SIG-M5 treated with dmso at 0.1 percent for 504 hours (cell line): ENCODE measurements around the gene TBC1D17.
"Not testable (repeated sequence)": the region's sequence is repeated elsewhere in the genome, so short reads cannot be mapped to it uniquely, and the experiment has no call there.

Source experiments
- DNase-seq: peaks from one replicate; lab custom pipeline; 2025; ENCODE audit not compliant: unreplicated experiment; lab: John Stamatoyannopoulos, UW

Gene TBC1D17

GRCh38 chr19:49916839-49917733 lies 39.6 kb downstream of the TBC1D17 start:
- no peak for DNase-seq

GRCh38 chr19:49918089-49918488 lies 40.6 kb downstream of the TBC1D17 start:
- DNase-seq = no peak

GRCh38 chr19:49920624-49921363 lies 43.3 kb downstream of the TBC1D17 start:
- no peak for DNase-seq

GRCh38 chr19:49921871-49922795 lies 44.6 kb downstream of the TBC1D17 start:
- DNase-seq = peak; percentile 28

- peak; percentile 32 for DNase-seq
These were observed 45.8 kb downstream of the TBC1D17 start for GRCh38 chr19:49923055-49924003.

- no peak for DNase-seq
These were observed 46.7 kb downstream of the TBC1D17 start for GRCh38 chr19:49924004-49924880.

- not testable (repeated sequence) for DNase-seq
These were observed 47.3 kb downstream of the TBC1D17 start for GRCh38 chr19:49924881-49925210.

- no peak for DNase-seq
These were observed 48.0 kb downstream of the TBC1D17 start for GRCh38 chr19:49925486-49925885.

- no peak for DNase-seq
These were observed 49.0 kb downstream of the TBC1D17 start for GRCh38 chr19:49926515-49926914.

GRCh38 chr19:49927526-49928264 lies 50.2 kb downstream of the TBC1D17 start:
- DNase-seq = no peak

GRCh38 chr19:49929121-49929610 lies 51.7 kb downstream of the TBC1D17 start, which contains the start of the genes ATF5 and NUP62:
ATF5 (plus strand) TSS chr19:49929205; CDS start chr19:49930851, 1,646 bp downstream.
NUP62 (minus strand) TSS chr19:49929504; CDS start chr19:49909807, 19,697 bp downstream.
- DNase-seq = peak; percentile 81

GRCh38 chr19:49929611-49930482 lies 52.3 kb downstream of the TBC1D17 start:
- peak; percentile 93 for DNase-seq

GRCh38 chr19:49930483-49931011 lies 53.0 kb downstream of the TBC1D17 start:
- DNase-seq = no peak

GRCh38 chr19:49931293-49932040 lies 54.0 kb downstream of the TBC1D17 start:
- DNase-seq = no peak

GRCh38 chr19:49932041-49932451 lies 54.5 kb downstream of the TBC1D17 start:
- DNase-seq = no peak

GRCh38 chr19:49932731-49933131 lies 55.2 kb downstream of the TBC1D17 start:
- DNase-seq = no peak
